Gastroesophageal sphincter (tissue), 3 donors: ENCODE measurements around the gene OR1J1.

Experiments used
- CTCF ChIP-seq, 4 experiments: fragments of 200-600 bp in 2 of 4; fragments of 450-650 bp in 2 of 4; sonication (generic) in 1 of 4; IDR thresholded peaks; one replicate each; pipeline ENCODE4 v1.5.1; 2017 to 2019; ENCODE audit warnings: antibody characterized with exemption in 4 of 4, mild to moderate bottlenecking in 2 of 4, moderate library complexity in 2 of 4
- EP300 ChIP-seq: sonication (generic); formaldehyde crosslinking; IDR thresholded peaks from one replicate; pipeline ENCODE4 v1.6.1; 2017; ENCODE audit warnings: antibody characterized with exemption, mild to moderate bottlenecking
- POLR2A ChIP-seq, 2 donors: fragments of 450-650 bp; IDR thresholded peaks; one replicate each; pipeline ENCODE4 v1.6.1; 2017; ENCODE audit warnings: antibody characterized with exemption in 2 of 2, mild to moderate bottlenecking in 2 of 2, moderate library complexity in 1 of 2
- POLR2AphosphoS5 ChIP-seq: sonication (generic); formaldehyde crosslinking; IDR thresholded peaks from one replicate; pipeline ENCODE4 v1.6.1; 2017; ENCODE audit warnings: antibody characterized with exemption

- TF ChIP-seq CTCF (IDR thresholded peaks at IDR 0.05) (no peak), EP300 (no peak), POLR2AphosphoS5 (no peak), POLR2A (IDR thresholded peaks at IDR 0.05) (no peak)
Measured at GRCh38 chr9:122457787-122458186, 19.9 kb downstream of the OR1J1 start.
